ENCODE measurements around the gene DCN.

DCN gene

DNA sequence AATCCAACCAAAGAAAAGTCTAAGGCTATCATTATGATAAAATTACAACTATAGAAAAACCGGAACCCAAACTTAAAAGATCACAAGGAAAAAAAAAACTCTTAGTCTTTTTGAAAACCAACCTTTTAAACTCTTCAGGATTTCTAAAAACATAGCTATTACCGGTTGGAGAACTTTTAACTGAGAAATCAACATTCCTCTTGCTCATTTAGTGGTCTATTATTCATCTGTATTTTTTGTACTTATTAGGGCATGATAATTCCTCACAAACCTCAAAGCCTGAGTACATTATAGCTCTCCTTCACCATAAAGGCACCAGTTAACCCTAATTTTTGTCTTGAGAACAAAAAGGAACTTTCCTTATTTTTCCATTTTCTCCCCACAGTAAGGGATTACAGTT lies 81.7 kb downstream of the DCN start:
- no peak for DNase-seq (ENCODE audit: low read depth in 2 of 2)

DNA sequence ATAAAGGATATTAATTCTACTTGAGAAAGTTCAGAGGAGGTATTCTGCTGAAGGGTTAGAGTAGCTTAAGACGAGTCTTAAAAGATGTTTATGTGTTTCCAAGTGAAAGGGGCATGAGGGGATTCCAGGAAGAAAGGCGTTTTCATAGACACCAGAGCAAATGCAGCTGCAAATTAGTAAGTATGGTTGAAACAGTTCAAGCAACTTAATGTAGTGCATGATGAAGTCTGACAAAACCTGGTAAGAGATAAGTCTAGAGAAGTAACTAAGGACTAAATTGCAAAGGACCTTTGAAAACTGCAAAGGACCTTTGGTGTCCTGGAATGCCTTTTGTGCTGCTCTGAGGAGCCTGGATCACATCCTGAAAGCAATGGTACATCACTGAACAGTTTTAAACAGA lies 82.8 kb downstream of the DCN start:
- no peak for DNase-seq (ENCODE audit: low read depth in 2 of 2)

DNA sequence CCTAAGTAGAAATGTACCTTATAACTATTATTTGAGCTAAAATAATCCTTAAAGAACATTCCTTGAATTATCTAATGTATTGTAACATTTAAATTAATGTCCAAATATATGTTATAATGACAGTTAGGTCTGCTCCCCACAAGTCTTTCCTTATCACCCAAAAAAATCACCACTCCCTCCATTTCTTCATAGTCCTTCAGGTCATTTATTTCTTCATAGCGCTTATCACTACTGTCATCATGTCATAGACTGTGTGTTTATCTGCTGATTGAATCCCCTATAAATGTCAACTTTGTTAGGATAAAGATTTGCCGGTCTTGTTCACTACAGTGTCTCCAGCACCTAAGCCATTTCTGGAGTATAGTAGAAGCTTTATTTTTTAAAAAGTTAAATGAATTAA lies 83.3 kb downstream of the DCN start:
- no peak for DNase-seq (ENCODE audit: low read depth in 2 of 2)

DNA sequence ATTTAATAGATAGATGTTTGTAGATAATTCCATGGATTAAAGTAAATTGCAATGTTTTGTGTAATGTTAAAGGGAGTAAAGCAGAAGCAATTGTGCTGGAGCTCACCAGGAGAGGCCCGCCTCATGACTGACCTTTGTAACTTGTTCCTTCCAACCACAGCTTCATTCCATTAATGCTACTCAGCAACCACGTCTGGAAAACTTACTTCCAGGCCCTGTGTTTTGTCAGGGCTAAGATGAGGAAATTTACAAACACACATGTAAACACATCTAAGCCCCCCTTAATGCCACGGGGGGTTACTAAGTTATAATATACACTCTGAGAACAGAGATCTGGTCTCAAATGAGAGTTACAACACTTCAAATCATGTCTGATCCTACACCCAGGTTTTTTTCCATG lies 83.7 kb downstream of the DCN start:
- DNase-seq (ENCODE audit: low read depth in 2 of 2) = no peak

DNA sequence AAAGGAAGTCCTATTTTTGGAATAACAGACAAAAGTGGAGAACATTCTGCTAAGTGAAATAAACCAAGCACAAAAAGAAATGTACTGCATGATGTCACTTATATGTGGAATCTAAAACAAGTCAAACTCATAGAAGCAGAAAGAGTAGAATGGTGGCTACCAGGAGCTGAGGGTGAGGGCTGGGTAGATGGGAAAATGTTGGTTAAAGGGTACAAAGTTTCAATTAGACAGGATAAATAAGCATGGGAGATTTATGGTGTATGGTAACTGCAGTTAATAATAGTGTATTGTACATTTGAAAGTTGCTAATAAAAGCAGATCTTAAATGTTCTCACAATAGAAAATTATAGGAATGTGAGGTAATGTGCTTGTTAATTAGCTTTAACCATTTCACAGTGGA lies 84.2 kb downstream of the DCN start:
- no peak for DNase-seq (ENCODE audit: low read depth in 2 of 2)

DNA sequence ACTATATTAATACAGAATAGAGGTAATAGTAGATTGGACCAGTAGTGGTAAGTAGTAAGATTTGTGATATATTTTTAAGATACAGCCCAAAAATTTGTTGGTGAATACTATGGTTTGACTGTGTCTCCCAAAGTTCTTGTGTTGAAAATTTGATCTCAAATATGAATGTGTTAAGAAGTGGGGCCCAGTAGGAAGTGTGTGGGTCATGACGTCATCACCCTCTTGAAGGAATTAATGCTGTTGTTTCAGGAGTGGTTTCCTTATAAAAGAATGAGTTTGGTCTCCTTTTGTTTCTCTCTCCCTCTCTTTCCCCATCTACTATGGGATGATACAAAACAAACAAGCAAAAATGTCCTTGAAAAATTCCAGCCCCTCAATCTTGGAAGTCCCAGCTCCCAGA lies 87.7 kb downstream of the DCN start:
- no peak for DNase-seq (ENCODE audit: low read depth in 2 of 2)

DNA sequence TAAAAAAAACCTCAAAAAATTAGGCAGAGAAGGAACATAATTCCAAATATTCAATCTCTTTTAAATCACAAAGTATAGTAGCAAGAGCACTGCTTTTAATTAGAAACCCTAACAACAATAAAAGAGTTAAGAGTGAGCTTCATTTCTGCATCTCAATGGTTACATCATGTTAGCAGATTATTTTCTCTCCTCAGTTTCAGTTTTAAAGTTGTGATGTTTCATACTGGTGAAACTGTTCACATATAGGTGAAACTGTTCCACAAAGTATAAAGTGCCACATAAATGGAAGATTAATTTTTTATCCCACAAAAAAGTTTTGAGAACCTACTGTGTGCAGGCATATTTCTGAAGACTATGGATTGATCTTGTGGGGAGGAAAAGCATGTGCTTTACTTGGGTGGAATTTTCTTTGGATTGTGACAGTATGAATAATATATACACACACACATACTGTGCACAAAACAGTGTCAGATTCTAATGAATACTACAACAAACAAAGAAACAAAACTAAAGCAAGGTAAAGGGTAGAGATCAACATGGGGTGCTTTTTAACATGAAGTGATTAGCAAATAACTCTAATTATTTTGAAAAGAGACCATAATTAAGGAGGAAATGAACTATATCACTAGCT lies 88.5 kb downstream of the DCN start:
- no peak for DNase-seq (ENCODE audit: low read depth in 2 of 2)

DNA sequence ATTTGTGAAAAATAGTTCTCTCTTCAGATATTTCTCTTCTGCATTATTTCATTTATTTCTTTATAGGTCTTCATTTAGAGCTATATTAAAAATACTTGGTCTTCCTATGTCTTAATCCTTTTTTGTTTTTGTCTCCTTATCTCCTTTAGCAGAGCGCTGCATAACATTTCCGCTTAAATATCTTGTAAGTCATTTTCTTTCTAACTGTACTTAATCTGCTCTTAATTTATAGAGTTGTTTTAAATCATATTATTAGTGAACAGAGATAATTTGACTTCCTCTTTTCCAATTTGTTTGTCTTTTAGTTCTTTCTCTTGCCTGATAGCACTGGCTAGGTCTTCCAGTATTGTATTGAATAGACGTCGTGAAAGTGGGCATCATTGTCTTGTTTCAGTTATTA lies 89.3 kb downstream of the DCN start:
- no peak for DNase-seq (ENCODE audit: low read depth in 2 of 2)

DNA sequence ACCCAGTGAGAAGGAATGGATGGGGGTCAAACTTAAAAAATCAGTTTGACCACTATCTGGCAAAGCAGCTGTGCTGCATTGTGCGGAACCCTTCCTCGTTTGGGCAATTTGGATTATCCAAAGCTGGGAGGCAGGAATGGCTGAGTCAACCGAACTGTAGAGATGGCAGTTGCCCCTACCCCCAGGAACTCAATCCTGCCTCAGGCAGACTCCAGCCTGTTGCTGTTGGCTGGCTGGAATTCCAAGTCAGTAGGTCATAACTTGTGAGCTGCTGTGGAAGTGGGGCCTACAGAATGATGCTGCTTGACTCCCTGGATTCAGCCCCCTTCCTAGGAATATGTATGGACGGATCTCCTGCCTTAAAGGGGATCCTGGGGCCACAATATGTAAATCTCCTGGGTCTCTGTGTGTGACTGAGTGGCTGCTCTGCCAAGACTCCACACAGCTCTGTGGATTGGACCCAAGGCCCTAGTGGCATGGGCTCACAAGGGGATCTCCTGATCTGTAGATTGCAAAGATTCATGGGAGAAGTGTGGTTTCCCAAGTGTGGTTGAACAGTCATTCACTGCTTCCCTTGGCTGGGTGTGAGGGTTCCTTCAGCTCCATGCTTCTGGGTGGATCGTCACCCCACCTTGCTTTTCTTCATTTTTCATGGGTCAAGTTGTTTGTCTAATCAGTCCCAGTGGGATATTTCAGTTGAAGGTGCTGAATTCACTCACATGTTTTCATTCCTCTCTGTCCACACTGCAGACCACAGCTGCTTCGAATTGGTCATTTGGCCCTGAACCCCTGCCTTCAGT lies 90.5 kb downstream of the DCN start:
- DNase-seq (ENCODE audit: low read depth in 2 of 2) = no peak
